Measurements from ENCODE around the gene MOB3A.

The MOB3A gene

GRCh38 chr19:2046046-2046907, 49.8 kb downstream of the MOB3A start:
- TF ChIP-seq CTCF (IDR thresholded peaks at IDR 0.05; ENCODE audit: low read depth, low read length, missing control alignments), result no peak
- no peak for DNase-seq (ENCODE audit: low read depth)
- H3K4me3 ChIP-seq (ENCODE audit: low read depth, low read length), result no peak overlapping the region
- in situ Hi-C loops (cut with HindIII; ENCODE audit: low sequenced_read_pairs), result no loop called here

GRCh38 chr19:2045501-2046045, 50.6 kb downstream of the MOB3A start:
- in situ Hi-C loops (cut with HindIII; ENCODE audit: low sequenced_read_pairs), result no loop called here
- no peak for TF ChIP-seq CTCF (IDR thresholded peaks at IDR 0.05; ENCODE audit: low read depth, low read length, missing control alignments)
- H3K4me3 ChIP-seq (ENCODE audit: low read depth, low read length), result no peak overlapping the region
- no peak for DNase-seq (ENCODE audit: low read depth)

- TF ChIP-seq CTCF (IDR thresholded peaks at IDR 0.05; ENCODE audit: low read depth, low read length, missing control alignments), result no peak
- no peak for DNase-seq (ENCODE audit: low read depth)
- H3K4me3 ChIP-seq (ENCODE audit: low read depth, low read length), result no peak overlapping the region
- in situ Hi-C loops (cut with HindIII; ENCODE audit: low sequenced_read_pairs), result no loop called here
These were observed 51.2 kb downstream of the MOB3A start for GRCh38 chr19:2044709-2045500.

- in situ Hi-C loops (cut with HindIII; ENCODE audit: low sequenced_read_pairs), result no loop called here
- DNase-seq (ENCODE audit: low read depth), result no peak
These were observed 52.0 kb downstream of the MOB3A start for GRCh38 chr19:2043961-2044708.

GRCh38 chr19:2043251-2043641, 52.9 kb downstream of the MOB3A start:
- in situ Hi-C loops (cut with HindIII; ENCODE audit: low sequenced_read_pairs), result no loop called here
- no peak for TF ChIP-seq CTCF (IDR thresholded peaks at IDR 0.05; ENCODE audit: low read depth, low read length, missing control alignments)
- no peak for DNase-seq (ENCODE audit: low read depth)

More at GRCh38 chr19:2043961-2044708, 52.0 kb downstream of the MOB3A start:
- no peak overlapping the region for H3K4me3 ChIP-seq (ENCODE audit: low read depth, low read length)
- TF ChIP-seq CTCF (IDR thresholded peaks at IDR 0.05; ENCODE audit: low read depth, low read length, missing control alignments), result no peak

More at GRCh38 chr19:2043251-2043641, 52.9 kb downstream of the MOB3A start:
- no peak overlapping the region for H3K4me3 ChIP-seq (ENCODE audit: low read depth, low read length)
